CD14-positive monocyte (primary cell): Measurements from ENCODE around the gene SPAG9. TPM values are rescaled to one million over a fixed set of nuclear protein-coding genes. Genes with fewer than 3 reads are reported as not detected.

ENCODE experiments used
- DNase-seq, 3 donors: peaks; one replicate each; pipeline ENCODE4 v3.0.0-alpha.2; 2011 to 2022
- H2AFZ ChIP-seq: 2 replicates; pipeline ENCODE4 v1.6.0; 2012; ENCODE audit warnings: mild to moderate bottlenecking, low read depth, low read length, inconsistent platforms; ENCODE audit not compliant: insufficient read depth, poor library complexity, severe bottlenecking
- H3K27ac ChIP-seq, 2 donors: 1 replicate in 1 of 2; 2 replicates in 1 of 2; pipeline ENCODE4 v1.5.1; 2012 to 2013; ENCODE audit warnings: low read length in 2 of 2, control low read depth in 1 of 2, inconsistent platforms in 1 of 2, low read depth in 1 of 2, mild to moderate bottlenecking in 1 of 2
- H3K27me3 ChIP-seq, 2 donors: one replicate each; pipeline versions ENCODE4 v1.6.0 to v1.6.1; 2011 to 2013; ENCODE audit warnings: low read length in 2 of 2; ENCODE audit not compliant: control insufficient read depth in 2 of 2, insufficient read depth in 2 of 2
- H3K36me3 ChIP-seq, 2 donors: replicated peaks in 1 of 2; 1 replicate in 1 of 2; 2 replicates in 1 of 2; pipeline versions ENCODE4 v1.5.1 to v1.6.1; 2012 to 2013; ENCODE audit warnings: low read length in 2 of 2, control low read depth in 1 of 2, inconsistent platforms in 1 of 2, mild to moderate bottlenecking in 1 of 2; ENCODE audit not compliant: insufficient read depth in 2 of 2, control insufficient read depth in 1 of 2
- H3K4me1 ChIP-seq, 2 donors: 1 replicate in 1 of 2; 2 replicates in 1 of 2; pipeline versions ENCODE4 v1.5.1 to v1.6.1; 2012 to 2013; ENCODE audit warnings: low read length in 2 of 2, control low read depth in 1 of 2, inconsistent platforms in 1 of 2, mild to moderate bottlenecking in 1 of 2, moderate library complexity in 1 of 2; ENCODE audit not compliant: insufficient read depth in 2 of 2, control insufficient read depth in 1 of 2
- H3K4me2 ChIP-seq: replicated peaks from 2 replicates; pipeline ENCODE3; 2012; ENCODE audit warnings: low read length, moderate library complexity, mild to moderate bottlenecking; ENCODE audit not compliant: poor library complexity, severe bottlenecking; ENCODE audit errors: extremely low read depth
- H3K4me3 ChIP-seq, 3 experiments: fragments of 200-600 bp in 1 of 3; sonication (generic) in 1 of 3; replicated peaks in 1 of 3; 1 replicate in 2 of 3; 2 replicates in 1 of 3; pipeline ENCODE4 v1.5.1; 2011 to 2013; ENCODE audit warnings: low read length in 3 of 3, mild to moderate bottlenecking in 3 of 3, control low read depth in 2 of 3, low read depth in 2 of 3, inconsistent platforms in 1 of 3, moderate library complexity in 1 of 3
- H3K79me2 ChIP-seq: 2 replicates; pipeline ENCODE4 v1.6.0; 2012; ENCODE audit warnings: mild to moderate bottlenecking, control low read depth, inconsistent platforms, low read length, moderate library complexity; ENCODE audit not compliant: insufficient read depth
- H3K9ac ChIP-seq: 2 replicates; pipeline ENCODE4 v1.6.0; 2017; ENCODE audit warnings: low read length, mild to moderate bottlenecking; ENCODE audit not compliant: insufficient read depth, poor library complexity, severe bottlenecking
- H3K9me3 ChIP-seq, 2 donors: replicated peaks in 1 of 2; 1 replicate in 1 of 2; 2 replicates in 1 of 2; pipeline versions ENCODE4 v1.5.1 to v1.6.1; 2012 to 2013; ENCODE audit warnings: low read length in 2 of 2, control low read depth in 1 of 2; ENCODE audit not compliant: control insufficient read depth in 1 of 2, insufficient read depth in 1 of 2
- H4K20me1 ChIP-seq: 2 replicates; pipeline ENCODE4 v1.6.0; 2012; ENCODE audit warnings: mild to moderate bottlenecking, low read length, control low read depth, moderate library complexity; ENCODE audit not compliant: insufficient read depth
- H3K27ac Mint-ChIP-seq, 7 donors: one replicate each; pipeline ENCODE4 v1.8.0; 2020; ENCODE audit warnings: mild to moderate bottlenecking in 7 of 7, mixed read lengths in 7 of 7, moderate library complexity in 6 of 7, inconsistent platforms in 2 of 7
- H3K27me3 Mint-ChIP-seq, 3 donors: one replicate each; pipeline ENCODE4 v1.8.0; 2021 to 2022; ENCODE audit warnings: low read depth in 3 of 3, mild to moderate bottlenecking in 3 of 3, mixed read lengths in 3 of 3, moderate library complexity in 3 of 3, inconsistent platforms in 1 of 3
- H3K36me3 Mint-ChIP-seq, 2 donors: one replicate each; pipeline ENCODE4 v1.8.0; 2020; ENCODE audit warnings: mixed read lengths in 2 of 2, inconsistent platforms in 1 of 2, mild to moderate bottlenecking in 1 of 2
- H3K4me1 Mint-ChIP-seq: one replicate; pipeline ENCODE4 v1.8.0; 2020; ENCODE audit warnings: mild to moderate bottlenecking, mixed read lengths
- H3K4me3 Mint-ChIP-seq, 2 donors: one replicate each; pipeline ENCODE4 v1.8.0; 2020; ENCODE audit warnings: mild to moderate bottlenecking in 2 of 2, mixed read lengths in 2 of 2, moderate library complexity in 1 of 2
- H3K9me3 Mint-ChIP-seq, 7 donors: one replicate each; pipeline ENCODE4 v1.8.0; 2020 to 2022; ENCODE audit warnings: mixed read lengths in 7 of 7, mild to moderate bottlenecking in 6 of 7, moderate library complexity in 6 of 7, inconsistent platforms in 2 of 7
- WGBS: methylation state at CpG from one replicate; pipeline ENCODE4 v1.1.5; 2013; ENCODE audit warnings: missing lambda C conversion rate; ENCODE audit not compliant: insufficient coverage; 5-methylcytosine and 5-hydroxymethylcytosine counted together
- intact Hi-C, 2 donors: fragments of 100-400 bp; cut with micrococcal nuclease; formaldehyde crosslinking; loops; one replicate each; pipeline versions ENCODE4 v1.15.0 to v1.15.1; 2023
- polyA plus RNA-seq, 3 donors: library from polyadenylated mRNA; depleted of rRNA in 1 of 3; unstranded in 2 of 3; stranded (reverse) in 1 of 3; fragments of 300-500 nt in 2 of 3; fragments of >200 nt in 1 of 3; fragmentation: Illumina TruSeq in 2 of 3; gene quantifications; 1 replicate in 2 of 3; 2 replicates in 1 of 3; pipeline ENCODE4 v1.2.3, GENCODE V29; 2012 to 2021
- TF ChIP-seq, protein P1 (sequence below): fragments of 200-600 bp; IDR thresholded peaks from one replicate; pipeline ENCODE4 v1.8.0; 2022; ENCODE audit warnings: antibody characterized with exemption, mild to moderate bottlenecking

Gene SPAG9
- polyA plus RNA-seq, 3 donors = 4.9 to 33.1 (median 8.5) TPM

DNA sequence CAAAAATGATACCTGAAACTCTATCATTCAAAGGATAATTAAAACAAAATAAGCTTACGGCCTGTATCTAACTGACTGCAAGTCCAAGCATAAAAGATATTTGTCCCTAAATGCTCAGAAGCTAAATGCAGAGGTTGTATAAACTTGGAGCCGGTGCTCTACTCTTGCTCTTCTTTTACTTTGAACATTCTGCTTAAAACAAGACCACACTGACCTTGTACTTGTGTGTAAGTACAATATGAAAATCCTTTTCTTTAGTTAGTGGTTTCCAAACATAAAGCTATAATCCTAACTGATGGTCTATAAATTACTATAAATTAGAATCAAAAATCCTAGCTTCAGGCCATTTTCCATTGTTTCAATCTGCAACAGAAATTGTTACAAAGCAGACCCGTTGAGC is 74.6 kb downstream of the SPAG9 start:
- peaks cover 13 to 22% of the 10 kb centered on the region in 2 donors for H3K36me3 Mint-ChIP-seq
- H3K4me2 ChIP-seq = no peak overlapping the region
- intact Hi-C loops = no loop called here
- H3K27ac ChIP-seq = no peak overlapping the region
- H3K9ac ChIP-seq = no peak overlapping the region
- no peaks in the 10 kb centered on the region for H3K9me3 Mint-ChIP-seq
- H3K27me3 Mint-ChIP-seq = no peaks in the 10 kb centered on the region
- no peaks in the 10 kb centered on the region for H3K79me2 ChIP-seq
- H2AFZ ChIP-seq = no peak overlapping the region
- 80% methylated on average over 1 of the region's 3 CpGs for WGBS
- DNase-seq = no peak
- H3K4me1 Mint-ChIP-seq = peaks cover 3% of the 10 kb centered on the region
- H4K20me1 ChIP-seq = peaks cover 34% of the 10 kb centered on the region
- H3K9me3 ChIP-seq = no peaks in the 10 kb centered on the region
- TF ChIP-seq, protein P1, sequence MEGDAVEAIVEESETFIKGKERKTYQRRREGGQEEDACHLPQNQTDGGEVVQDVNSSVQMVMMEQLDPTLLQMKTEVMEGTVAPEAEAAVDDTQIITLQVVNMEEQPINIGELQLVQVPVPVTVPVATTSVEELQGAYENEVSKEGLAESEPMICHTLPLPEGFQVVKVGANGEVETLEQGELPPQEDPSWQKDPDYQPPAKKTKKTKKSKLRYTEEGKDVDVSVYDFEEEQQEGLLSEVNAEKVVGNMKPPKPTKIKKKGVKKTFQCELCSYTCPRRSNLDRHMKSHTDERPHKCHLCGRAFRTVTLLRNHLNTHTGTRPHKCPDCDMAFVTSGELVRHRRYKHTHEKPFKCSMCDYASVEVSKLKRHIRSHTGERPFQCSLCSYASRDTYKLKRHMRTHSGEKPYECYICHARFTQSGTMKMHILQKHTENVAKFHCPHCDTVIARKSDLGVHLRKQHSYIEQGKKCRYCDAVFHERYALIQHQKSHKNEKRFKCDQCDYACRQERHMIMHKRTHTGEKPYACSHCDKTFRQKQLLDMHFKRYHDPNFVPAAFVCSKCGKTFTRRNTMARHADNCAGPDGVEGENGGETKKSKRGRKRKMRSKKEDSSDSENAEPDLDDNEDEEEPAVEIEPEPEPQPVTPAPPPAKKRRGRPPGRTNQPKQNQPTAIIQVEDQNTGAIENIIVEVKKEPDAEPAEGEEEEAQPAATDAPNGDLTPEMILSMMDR = no peak
- no peak overlapping the region for H3K4me3 Mint-ChIP-seq
- H3K4me3 ChIP-seq = no peak overlapping the region
- peaks cover 0 to 24% of the 10 kb centered on the region in 2 donors for H3K36me3 ChIP-seq
- H3K27me3 ChIP-seq = no peaks in the 10 kb centered on the region
- H3K27ac Mint-ChIP-seq = no peak overlapping the region
- no peaks in the 10 kb centered on the region for H3K4me1 ChIP-seq

DNA sequence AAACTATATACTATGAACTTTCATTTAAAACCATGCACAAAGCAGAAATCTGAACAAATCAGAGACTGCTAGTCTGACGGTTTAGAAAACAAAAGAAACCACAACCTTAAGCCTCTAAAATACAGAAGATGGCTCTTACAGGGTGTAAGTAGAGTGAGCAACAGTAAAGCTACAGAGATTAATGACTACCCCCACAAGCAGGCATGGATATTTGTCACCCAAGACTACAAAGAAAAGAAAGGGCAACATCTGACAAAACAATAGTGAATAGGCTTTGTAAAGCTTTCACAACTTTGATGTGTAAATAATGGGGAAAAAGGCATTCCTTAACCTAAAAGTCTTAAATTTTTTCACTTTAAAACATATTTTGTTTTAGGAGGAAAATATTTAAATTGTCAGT is 75.0 kb downstream of the SPAG9 start:
- no peak for DNase-seq
- no peaks in the 10 kb centered on the region for H3K4me1 ChIP-seq
- no peak overlapping the region for H3K4me3 ChIP-seq
- H3K27ac ChIP-seq = no peak overlapping the region
- no peak overlapping the region for H2AFZ ChIP-seq
- Mint-ChIP-seq H3K4me1 (peaks cover under 1% of the 10 kb centered on the region), H3K36me3 (peaks cover 13 to 22% of the 10 kb centered on the region in 2 donors), H3K27me3 (no peaks in the 10 kb centered on the region), H3K27ac (no peak overlapping the region), H3K9me3 (no peaks in the 10 kb centered on the region), H3K4me3 (no peak overlapping the region)
- TF ChIP-seq, protein P1 = no peak
- H3K79me2 ChIP-seq = no peaks in the 10 kb centered on the region
- H3K36me3 ChIP-seq = peaks cover under 1 to 26% of the 10 kb centered on the region in 2 donors
- WGBS = no CpG with 5 or more reads among the region's 1 CpG
- H3K27me3 ChIP-seq = no peaks in the 10 kb centered on the region
- H3K9me3 ChIP-seq = no peaks in the 10 kb centered on the region
- no peak overlapping the region for H3K4me2 ChIP-seq
- no peak overlapping the region for H3K9ac ChIP-seq
- peaks cover 33% of the 10 kb centered on the region for H4K20me1 ChIP-seq
- intact Hi-C loops = no loop called here
